OCI-M1 (cell line): ENCODE data around the gene CBX1.

Experiments used
- DNase-seq: peaks from one replicate; lab custom pipeline; 2025; lab: John Stamatoyannopoulos, UW

Gene CBX1

DNA sequence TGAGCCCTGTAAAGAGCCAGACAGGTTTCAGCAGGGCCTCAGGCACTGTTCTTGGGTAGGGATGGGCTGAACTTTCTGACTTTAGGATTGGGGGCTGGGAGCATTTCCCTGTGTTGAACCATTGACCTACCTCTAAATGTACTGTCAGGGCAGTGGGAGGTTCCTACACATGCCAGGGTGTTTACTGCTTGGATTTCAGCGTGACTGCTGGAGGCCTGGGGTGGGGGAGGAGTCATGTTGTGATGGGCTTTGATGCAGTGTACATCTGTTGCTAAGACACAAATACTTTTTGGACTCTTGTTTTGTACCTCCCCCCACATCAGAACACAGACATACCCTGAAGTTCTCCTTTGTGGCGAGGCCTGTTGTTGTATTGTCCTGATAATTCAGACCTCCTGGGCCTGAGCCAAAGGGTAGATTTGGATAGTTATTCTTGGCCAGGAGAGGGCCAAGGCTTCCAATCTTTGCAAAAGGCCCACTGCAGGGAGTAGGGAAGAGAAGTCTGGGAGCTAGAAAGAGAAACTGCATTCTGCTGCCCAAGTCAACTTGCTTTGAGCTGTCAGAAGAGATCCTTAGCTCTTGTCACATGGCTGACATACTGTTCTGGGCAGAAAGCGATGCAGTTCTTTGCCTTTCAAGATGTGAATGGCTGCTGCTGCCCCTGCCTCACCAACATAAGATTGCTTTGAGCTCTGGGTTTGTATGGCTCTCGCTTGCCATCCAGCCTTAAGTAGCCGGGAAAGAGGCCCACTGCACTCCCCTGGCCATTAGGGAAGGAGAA lies 49.4 kb downstream of the CBX1 start:
- DNase-seq, result peak; percentile 98

GRCh38 chr17:48051283-48051682 lies 50.0 kb downstream of the CBX1 start:
- DNase-seq, result no peak

GRCh38 chr17:48048384-48049126 lies 52.7 kb downstream of the CBX1 start:
- peak; percentile 93 for DNase-seq

DNA sequence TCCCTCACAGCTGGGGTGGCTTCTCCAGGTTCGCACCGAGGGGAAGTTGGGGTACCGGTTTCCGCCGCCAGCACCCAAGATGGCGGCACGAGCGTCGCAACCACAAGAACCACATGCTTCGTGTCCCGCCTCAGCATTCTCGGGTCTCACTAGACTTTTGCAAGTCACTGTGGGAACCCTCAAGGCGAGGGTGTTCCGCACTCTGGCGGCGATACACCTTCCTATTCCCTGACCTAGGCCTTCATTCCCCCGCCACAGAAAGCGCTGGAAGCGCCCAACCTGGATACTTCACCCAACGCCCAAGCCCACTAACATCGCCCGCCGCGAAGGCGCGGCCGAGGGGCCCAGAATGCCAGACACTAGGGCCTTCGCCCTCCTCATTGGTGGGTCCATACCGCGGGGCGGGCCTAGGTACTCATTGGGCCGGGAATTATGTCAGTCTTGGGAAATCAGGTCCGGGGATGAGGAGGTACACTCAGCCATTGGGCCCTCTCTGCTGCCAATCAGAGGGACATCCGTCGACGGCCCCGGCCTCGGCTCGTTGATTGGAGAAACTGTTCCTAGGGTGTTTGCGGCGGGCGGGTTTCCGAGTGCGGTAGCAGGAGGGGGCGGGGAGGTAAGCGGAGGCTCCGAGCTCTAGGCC lies 53.4 kb downstream of the CBX1 start, which contains the start of gene NFE2L1:
TSS of gene NFE2L1 (plus strand) at position 619 of the 643 bp plus-strand sequence. CDS start 2,760 bp downstream, outside the sequence.
- peak; percentile 99 for DNase-seq

- peak; percentile 59 for DNase-seq
These were observed 54.1 kb downstream of the CBX1 start for GRCh38 chr17:48047113-48047740.

DNA sequence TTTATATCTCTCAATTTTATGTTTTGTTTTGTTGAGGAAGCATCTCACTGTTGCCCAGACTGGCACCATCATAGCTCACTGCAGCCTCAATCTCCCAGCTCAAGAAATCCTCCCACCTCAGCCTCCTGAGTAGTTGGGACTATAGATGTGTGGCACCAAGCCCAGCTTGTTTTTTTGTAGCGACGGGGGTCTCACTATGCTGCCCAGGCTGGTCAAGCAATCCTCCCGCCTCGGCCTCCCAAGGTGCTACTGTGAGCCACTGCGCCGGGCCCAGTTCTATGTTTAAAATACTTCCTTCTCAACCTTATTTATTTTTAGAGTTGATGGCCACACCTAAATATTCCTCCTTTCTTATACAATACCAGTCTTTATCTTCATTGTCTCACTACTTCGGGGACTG lies 55.0 kb downstream of the CBX1 start:
- no peak for DNase-seq

DNA sequence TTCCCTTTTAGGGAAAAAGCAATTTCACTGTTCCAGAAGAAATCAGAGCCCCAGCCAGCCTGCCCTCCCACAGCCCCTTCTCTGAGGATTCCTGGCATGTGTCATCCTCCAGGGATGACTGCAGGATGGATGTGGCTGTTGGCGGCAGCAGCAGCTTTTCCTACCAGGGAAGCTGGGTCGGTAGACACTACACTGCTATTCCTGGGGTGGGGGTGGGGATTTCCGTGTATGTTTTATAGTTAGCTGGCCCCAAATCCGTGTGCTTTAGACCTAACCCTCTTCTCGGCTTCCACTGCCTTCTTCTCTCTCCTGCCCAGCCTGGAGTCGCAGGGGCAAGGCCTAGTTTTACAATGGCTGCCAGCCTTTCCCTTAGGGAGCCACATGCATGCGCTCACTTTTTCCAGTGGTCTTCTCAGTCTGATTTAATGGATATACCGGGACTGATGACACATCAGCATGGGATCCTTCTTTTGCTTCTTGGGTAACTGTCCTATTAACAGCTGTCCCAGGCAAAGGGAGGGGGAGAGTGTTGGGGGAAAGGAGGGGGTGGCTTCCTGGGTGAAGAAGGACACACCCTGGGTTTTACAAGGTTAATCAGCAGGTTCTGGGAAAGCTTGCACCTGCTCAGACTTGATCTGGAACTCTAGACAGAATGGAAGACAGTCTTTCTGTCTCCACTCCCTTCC lies 55.8 kb downstream of the CBX1 start:
- no peak for DNase-seq

- DNase-seq, result no peak
These were observed 56.4 kb downstream of the CBX1 start for GRCh38 chr17:48044851-48045250.

- no peak for DNase-seq
These were observed 58.1 kb downstream of the CBX1 start for GRCh38 chr17:48043176-48043575.

DNA sequence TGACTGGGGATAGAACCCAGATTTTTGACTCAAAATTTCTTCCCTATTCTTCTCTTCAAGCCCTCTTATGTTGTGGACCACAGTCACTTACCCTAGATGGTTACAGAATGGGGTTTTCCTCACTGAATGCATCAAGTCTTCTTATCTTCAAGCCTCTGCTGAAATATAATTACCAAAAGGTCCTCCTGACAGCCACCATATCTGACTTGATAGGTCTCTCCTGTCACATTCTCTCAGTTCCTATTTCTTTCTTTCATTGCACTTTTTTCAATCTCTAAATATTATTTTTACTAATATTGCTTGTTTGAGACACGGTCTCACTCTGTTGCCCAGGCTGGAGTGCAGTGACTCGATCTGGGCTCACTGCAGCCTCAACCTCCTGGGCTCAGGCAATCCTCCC lies 62.6 kb downstream of the CBX1 start:
- DNase-seq, result no peak

DNA sequence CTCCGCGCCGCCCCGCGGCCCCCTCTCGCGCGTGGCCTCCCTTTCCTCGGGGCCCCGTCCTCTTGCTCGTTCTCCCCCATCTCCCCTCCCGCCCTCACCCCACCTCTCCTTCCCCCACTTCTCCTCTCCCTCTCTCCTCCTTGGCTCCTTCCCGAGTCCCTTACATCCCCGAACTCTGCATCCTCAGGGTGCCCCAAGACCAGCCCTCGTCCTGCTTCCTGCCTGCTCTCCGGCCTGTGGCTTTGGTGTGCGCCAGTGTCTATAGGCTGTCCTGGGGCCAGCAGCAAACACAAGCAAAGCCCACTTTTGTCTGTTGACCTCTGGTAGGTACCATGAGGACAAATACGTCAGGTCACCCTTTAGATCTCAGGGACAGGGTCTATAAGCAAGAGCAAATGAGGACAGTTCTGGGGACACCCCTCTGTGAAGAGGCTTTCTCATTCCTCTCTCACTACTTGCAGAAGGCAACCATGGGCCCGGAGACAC lies 63.4 kb downstream of the CBX1 start:
- no peak for DNase-seq

DNA sequence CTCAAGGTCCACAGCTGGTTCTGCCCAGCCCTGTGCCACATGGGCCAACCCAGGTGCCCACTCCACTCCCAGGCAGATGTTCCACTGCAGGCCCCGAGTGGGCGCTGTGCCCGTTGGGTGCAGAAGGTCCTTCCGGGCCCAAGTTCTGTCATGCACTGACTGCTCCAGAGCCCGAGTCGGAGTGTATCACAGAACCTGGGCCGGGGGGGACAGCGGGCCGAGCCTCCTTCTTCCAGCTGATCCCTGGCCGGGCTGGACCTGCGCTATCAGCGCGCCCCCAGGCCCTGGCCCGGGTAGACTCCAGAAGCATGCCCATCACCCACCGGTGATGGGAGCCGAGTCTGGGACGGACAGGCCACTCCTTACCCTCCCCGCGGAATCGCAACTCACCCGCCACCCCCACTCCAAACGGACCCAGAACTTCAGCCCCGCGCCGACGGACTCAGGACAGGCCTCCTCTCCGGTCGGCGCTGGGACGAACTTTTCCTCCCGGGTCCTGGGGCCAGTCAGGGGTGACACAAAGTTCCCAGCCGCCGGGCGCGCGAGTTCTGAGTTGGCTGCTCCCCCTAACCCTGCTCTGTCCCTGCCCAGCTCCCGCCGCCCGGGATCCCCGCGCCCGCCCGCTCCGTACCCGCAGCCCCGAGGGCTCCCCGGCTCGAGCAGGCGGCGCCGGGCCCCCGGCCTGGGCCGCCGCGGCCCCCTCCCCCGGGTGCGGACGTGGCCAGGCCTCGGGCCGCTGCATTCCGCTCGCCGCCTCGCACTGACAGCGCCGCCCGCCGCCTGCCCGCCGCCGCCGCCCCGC lies 64.0 kb downstream of the CBX1 start, which contains the start of gene COPZ2:
TSS of gene COPZ2 (minus strand) at position 762 of the 802 bp plus-strand sequence. CDS start at position 742, 20 bp downstream.
- DNase-seq, result peak; percentile 72

DNA sequence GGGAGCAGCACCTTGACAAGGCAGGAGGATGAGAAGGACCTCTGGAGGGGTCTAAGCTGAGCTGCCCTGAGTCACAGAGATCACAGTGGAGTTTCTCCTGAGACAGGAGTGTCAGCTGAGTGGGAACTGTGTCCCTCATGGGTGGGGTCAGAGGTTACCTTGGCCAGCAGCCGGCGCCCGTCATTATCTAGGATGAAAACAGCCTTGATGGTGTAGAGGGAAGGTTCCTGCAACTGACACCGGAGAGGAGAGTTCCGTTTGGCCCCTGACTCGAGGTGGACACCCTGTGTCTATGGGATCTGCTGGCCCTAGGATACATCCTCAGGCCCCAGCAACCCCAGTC lies 64.6 kb downstream of the CBX1 start:
- no peak for DNase-seq

- peak; percentile 29 for DNase-seq
These were observed 66.5 kb downstream of the CBX1 start for GRCh38 chr17:48034734-48035133.

GRCh38 chr17:48031966-48032365 lies 69.3 kb downstream of the CBX1 start:
- no peak for DNase-seq

- DNase-seq, result no peak
These were observed 70.7 kb downstream of the CBX1 start for GRCh38 chr17:48030531-48030930.

DNA sequence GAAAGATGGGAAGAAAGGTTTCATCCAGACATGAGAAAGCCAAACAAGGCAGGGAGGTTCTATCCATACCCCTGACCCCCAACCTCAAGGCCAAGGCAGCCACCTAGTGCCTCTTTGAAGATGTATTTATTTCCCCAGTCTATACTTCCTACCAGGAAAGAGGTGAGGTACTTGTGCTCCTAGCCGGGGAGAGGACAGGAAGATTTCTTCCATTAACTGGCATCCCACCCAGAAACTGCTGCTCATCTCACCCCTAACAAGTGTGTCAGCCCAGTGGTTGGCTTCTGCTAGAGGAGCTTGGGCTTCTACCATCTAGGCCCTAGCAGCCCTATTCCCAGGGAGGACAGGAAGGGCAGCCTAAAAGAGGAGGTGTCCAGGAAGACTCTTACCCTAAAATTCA lies 72.5 kb downstream of the CBX1 start:
- no peak for DNase-seq

- no peak for DNase-seq
These were observed 73.8 kb downstream of the CBX1 start for GRCh38 chr17:48027322-48027981.

DNA sequence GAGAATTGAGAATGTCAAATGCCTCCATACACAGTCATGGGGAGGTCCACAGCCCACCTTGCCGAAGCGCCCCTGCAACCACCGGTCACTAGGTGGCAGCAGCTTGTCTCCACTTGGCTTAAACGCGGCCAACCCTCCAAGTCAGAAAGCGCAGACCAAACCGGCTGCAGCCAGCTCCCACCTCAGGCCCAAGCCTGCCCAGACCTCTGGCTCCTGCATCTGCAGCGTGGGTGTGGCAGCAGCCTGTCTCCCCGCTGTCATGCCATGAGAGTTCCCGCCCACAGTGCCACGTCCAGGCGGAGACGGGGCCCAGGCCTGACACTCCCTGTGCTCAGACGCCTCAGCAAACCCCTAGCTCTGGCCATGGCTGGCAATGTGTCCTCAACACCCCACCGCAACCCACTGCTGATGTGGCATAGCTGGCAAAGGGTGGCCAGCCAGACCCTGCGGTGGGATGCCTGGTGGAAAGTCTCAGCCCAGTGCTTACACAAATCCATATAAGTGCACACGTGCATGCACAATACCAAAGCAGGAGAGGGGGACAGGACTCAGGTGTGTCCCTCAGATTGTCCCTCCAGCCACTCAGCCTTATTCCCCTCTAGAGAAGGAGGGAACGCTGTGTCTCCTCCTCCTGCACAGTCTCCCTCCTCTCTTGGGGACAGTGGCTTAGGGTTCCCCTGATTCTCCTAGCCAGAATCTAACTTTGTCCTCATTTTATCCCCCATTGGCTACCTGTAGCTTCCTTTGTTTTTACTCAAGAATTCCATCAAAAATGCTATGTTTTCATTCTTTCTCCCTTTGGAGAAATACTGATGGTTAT lies 74.6 kb downstream of the CBX1 start:
- peak; percentile 96 for DNase-seq
